Natural killer cell (primary cell): Measurements from ENCODE around the gene CGREF1. TPM values are rescaled to one million over a fixed set of nuclear protein-coding genes. Genes with fewer than 3 reads are reported as not detected.

Experiments
- ATAC-seq, 3 donors: fragments of 150-1000 bp in 2 of 3; fragments of 200-7000 bp in 1 of 3; cut with Tn5 transposase; 1 replicate in 1 of 3; 2 replicates in 2 of 3; pipeline ENCODE4 v1.10.0; 2021; ENCODE audit warnings: mild to moderate bottlenecking in 2 of 3, moderate library complexity in 2 of 3
- DNase-seq, 2 donors: peaks; one replicate each; pipeline versions ENCODE4 v3.0.0 to v3.0.0-alpha.2; 2013 to 2021; ENCODE audit warnings: mixed read lengths in 1 of 2
- H3K27ac ChIP-seq: one replicate; pipeline ENCODE4 v1.5.1; 2013; ENCODE audit warnings: mild to moderate bottlenecking, low read length
- H3K27me3 ChIP-seq: one replicate; pipeline ENCODE4 v1.6.1; 2013; ENCODE audit warnings: low read length; ENCODE audit not compliant: control insufficient read depth, insufficient read depth
- H3K36me3 ChIP-seq: one replicate; pipeline ENCODE4 v1.6.1; 2013; ENCODE audit warnings: low read length; ENCODE audit not compliant: control insufficient read depth, insufficient read depth
- H3K4me1 ChIP-seq: one replicate; pipeline ENCODE4 v1.6.1; 2013; ENCODE audit warnings: low read length; ENCODE audit not compliant: control insufficient read depth, insufficient read depth
- H3K4me3 ChIP-seq: one replicate; pipeline ENCODE4 v1.5.1; 2013; ENCODE audit warnings: low read length
- H3K9me3 ChIP-seq: one replicate; pipeline ENCODE4 v1.6.1; 2013; ENCODE audit warnings: low read length; ENCODE audit not compliant: control insufficient read depth, insufficient read depth
- H3K27ac Mint-ChIP-seq, 2 donors: one replicate each; pipeline ENCODE4 v1.8.0; 2022; ENCODE audit warnings: mild to moderate bottlenecking in 2 of 2, mixed read lengths in 2 of 2, moderate library complexity in 1 of 2
- H3K27me3 Mint-ChIP-seq, 2 donors: one replicate each; pipeline ENCODE4 v1.8.0; 2022; ENCODE audit warnings: low read depth in 2 of 2, mixed read lengths in 2 of 2
- H3K36me3 Mint-ChIP-seq: one replicate; pipeline ENCODE4 v1.8.0; 2022; ENCODE audit warnings: mixed read lengths
- H3K4me1 Mint-ChIP-seq, 2 donors: one replicate each; pipeline ENCODE4 v1.8.0; 2022; ENCODE audit warnings: mixed read lengths in 2 of 2
- H3K4me3 Mint-ChIP-seq: one replicate; pipeline ENCODE4 v1.8.0; 2022; ENCODE audit warnings: mild to moderate bottlenecking, moderate library complexity, mixed read lengths
- H3K9me3 Mint-ChIP-seq, 2 donors: one replicate each; pipeline ENCODE4 v1.8.0; 2022; ENCODE audit warnings: mixed read lengths in 2 of 2
- WGBS: methylation state at CpG from one replicate; pipeline ENCODE4 v1.1.7; 2013; ENCODE audit warnings: missing lambda C conversion rate; ENCODE audit not compliant: insufficient coverage; 5-methylcytosine and 5-hydroxymethylcytosine counted together
- intact Hi-C: fragments of 100-400 bp; cut with micrococcal nuclease; formaldehyde crosslinking; loops from one replicate; pipeline ENCODE4 v1.14.2; 2022
- total RNA-seq, 4 donors: library from RNA; stranded (reverse); fragments of 120-200 nt in 1 of 4; gene quantifications; one replicate each; pipeline versions ENCODE4 v1.2.3 to v1.2.4, GENCODE V29; 2013 to 2022
- TF ChIP-seq, protein P1 (sequence below): fragments of 200-600 bp; IDR thresholded peaks from one replicate; pipeline ENCODE4 v1.8.0; 2022; ENCODE audit warnings: antibody characterized with exemption

CGREF1 gene
- total RNA-seq, 3 donors from 2014 or later (not counting 1 experiment from before 2014, with no cell fraction given): not detected

DNA sequence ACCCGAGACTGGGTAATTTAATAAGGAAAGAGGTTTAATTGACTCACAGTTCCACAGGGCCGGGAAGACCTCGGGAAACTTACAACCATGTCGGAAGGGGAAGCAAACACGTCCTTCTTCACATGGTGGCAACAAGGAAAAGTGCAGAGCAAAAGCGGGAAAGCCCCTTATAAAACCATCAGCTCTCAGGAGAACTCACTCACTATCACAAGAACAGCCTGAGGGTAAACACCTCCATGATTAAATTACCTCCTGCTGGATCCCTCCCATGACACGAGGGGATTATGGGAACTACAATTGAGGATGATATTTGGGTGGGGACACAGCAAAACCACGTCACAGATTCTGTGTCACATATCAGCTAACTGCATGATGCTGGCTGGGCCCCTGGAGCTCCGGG is 41.3 kb upstream of the CGREF1 start:
- H3K4me3 ChIP-seq: no peak overlapping the region

DNA sequence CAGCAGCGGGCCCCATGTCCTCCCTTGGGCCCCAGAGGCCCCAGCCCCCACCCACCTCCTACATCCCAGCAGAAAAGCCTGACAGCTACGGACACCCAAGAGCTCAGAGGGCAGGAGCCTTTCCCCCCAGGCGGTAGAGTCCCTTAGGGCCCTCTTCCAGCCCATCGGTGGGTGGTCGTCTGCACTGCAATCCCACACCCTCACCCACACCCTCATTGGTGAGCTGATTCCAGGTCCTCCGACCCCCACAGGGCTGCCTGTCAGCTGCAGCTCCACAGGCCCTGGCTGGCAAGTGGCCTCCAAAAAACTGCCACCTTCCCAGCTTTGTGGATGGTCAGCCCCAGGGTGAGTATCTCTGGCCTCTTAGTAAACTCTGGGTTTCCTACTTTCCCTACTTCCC is 40.3 kb upstream of the CGREF1 start:
- Mint-ChIP-seq H3K9me3 (no peaks in the 10 kb centered on the region), H3K36me3 (no peaks in the 10 kb centered on the region), H3K27me3 (no peaks in the 10 kb centered on the region), H3K27ac (no peak overlapping the region), H3K4me1 (no peaks in the 10 kb centered on the region), H3K4me3 (no peak overlapping the region)
- DNase-seq (no peak), ATAC-seq (peak in 1 of 3 donors; percentile 12)
- intact Hi-C loops: no loop called here
- no peaks in the 10 kb centered on the region for H3K27me3 ChIP-seq
- no peak overlapping the region for H3K4me3 ChIP-seq
- TF ChIP-seq, protein P1, sequence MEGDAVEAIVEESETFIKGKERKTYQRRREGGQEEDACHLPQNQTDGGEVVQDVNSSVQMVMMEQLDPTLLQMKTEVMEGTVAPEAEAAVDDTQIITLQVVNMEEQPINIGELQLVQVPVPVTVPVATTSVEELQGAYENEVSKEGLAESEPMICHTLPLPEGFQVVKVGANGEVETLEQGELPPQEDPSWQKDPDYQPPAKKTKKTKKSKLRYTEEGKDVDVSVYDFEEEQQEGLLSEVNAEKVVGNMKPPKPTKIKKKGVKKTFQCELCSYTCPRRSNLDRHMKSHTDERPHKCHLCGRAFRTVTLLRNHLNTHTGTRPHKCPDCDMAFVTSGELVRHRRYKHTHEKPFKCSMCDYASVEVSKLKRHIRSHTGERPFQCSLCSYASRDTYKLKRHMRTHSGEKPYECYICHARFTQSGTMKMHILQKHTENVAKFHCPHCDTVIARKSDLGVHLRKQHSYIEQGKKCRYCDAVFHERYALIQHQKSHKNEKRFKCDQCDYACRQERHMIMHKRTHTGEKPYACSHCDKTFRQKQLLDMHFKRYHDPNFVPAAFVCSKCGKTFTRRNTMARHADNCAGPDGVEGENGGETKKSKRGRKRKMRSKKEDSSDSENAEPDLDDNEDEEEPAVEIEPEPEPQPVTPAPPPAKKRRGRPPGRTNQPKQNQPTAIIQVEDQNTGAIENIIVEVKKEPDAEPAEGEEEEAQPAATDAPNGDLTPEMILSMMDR: no peak
- no peaks in the 10 kb centered on the region for H3K9me3 ChIP-seq
- no peaks in the 10 kb centered on the region for H3K4me1 ChIP-seq
- no peak overlapping the region for H3K27ac ChIP-seq
- WGBS: 92% methylated on average over 6 of the region's 6 CpGs
- H3K36me3 ChIP-seq: no peaks in the 10 kb centered on the region

More for the DNA sequence above, 41.3 kb upstream of the CGREF1 start:
- no peaks in the 10 kb centered on the region for H3K27me3 ChIP-seq
- no peaks in the 10 kb centered on the region for H3K36me3 ChIP-seq
- H3K27ac ChIP-seq: no peak overlapping the region
- no peaks in the 10 kb centered on the region for H3K4me1 ChIP-seq
- no peaks in the 10 kb centered on the region for H3K4me1 Mint-ChIP-seq
- no peaks in the 10 kb centered on the region for H3K9me3 ChIP-seq
- H3K27ac Mint-ChIP-seq: no peak overlapping the region
- H3K27me3 Mint-ChIP-seq: no peaks in the 10 kb centered on the region
- ATAC-seq (no peak), DNase-seq (no peak)
- H3K36me3 Mint-ChIP-seq: no peaks in the 10 kb centered on the region
- intact Hi-C loops: no loop called here
- no peak overlapping the region for H3K4me3 Mint-ChIP-seq
- WGBS: 92% methylated on average over 8 of the region's 9 CpGs
- H3K9me3 Mint-ChIP-seq: no peaks in the 10 kb centered on the region
- TF ChIP-seq, protein P1: no peak

DNA sequence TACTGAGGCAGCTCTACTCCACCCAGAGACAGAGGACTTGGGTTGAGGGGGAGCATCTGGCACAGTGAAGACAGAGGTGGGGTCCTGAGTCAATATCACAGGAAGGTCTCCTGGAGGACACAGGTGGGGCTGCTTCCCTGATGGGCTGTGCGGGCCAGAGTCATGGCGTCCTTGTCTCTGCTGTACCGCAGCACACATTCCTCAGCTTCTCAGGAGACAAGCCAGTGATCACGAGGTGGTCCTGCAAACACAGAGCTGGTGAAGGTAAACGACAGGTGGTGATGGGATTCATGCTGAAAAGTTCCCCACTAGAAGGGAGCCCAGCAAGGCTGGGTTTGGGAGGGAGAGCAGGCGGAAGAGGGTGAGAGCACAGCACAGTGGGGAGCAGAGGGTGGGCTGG is 39.5 kb upstream of the CGREF1 start:
- H3K27ac Mint-ChIP-seq: no peak overlapping the region
- intact Hi-C loops: no loop called here
- DNase-seq (no peak), ATAC-seq (no peak)
- no peak overlapping the region for H3K27ac ChIP-seq
- no peaks in the 10 kb centered on the region for H3K36me3 Mint-ChIP-seq
- no peaks in the 10 kb centered on the region for H3K27me3 ChIP-seq
- H3K9me3 ChIP-seq: no peaks in the 10 kb centered on the region
- no peaks in the 10 kb centered on the region for H3K9me3 Mint-ChIP-seq
- H3K36me3 ChIP-seq: no peaks in the 10 kb centered on the region
- H3K4me3 Mint-ChIP-seq: no peak overlapping the region
- H3K4me1 Mint-ChIP-seq: no peaks in the 10 kb centered on the region
- WGBS: 90% methylated on average over 6 of the region's 6 CpGs
- no peak overlapping the region for H3K4me3 ChIP-seq
- TF ChIP-seq, protein P1: no peak
- H3K4me1 ChIP-seq: no peaks in the 10 kb centered on the region
- no peaks in the 10 kb centered on the region for H3K27me3 Mint-ChIP-seq

DNA sequence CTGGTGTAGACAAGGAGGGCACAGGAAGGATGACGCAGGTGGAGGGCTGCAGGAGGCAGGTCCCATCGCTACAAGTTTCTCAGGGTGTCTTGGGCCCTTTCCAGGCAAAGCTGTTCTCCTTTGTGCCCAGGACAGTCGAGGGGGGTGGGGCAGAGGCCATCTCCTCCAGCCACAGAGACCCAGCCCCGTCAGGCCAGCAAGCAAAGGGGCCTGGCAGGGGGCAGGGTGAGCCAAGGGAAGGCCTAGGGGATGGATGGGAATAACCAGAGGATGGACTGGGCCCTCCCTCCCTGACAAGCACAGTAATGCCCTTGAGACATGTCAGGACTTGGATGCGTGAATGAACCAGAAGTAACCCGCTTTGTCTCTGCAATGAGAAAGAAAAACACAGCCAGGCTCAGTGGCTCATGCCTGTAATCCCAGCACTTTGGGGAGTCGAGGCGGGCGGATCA is 36.2 kb upstream of the CGREF1 start:
- intact Hi-C loops: no loop called here
- 87% methylated on average over 9 of the region's 9 CpGs for WGBS

More for the DNA sequence above, 36.2 kb upstream of the CGREF1 start:
- H3K27ac Mint-ChIP-seq: no peak overlapping the region
- Histone ChIP-seq H3K27me3 (no peaks in the 10 kb centered on the region), H3K36me3 (no peaks in the 10 kb centered on the region), H3K9me3 (no peaks in the 10 kb centered on the region), H3K27ac (no peak overlapping the region), H3K4me3 (no peak overlapping the region), H3K4me1 (no peaks in the 10 kb centered on the region)
- H3K4me1 Mint-ChIP-seq: no peaks in the 10 kb centered on the region
- no peaks in the 10 kb centered on the region for H3K27me3 Mint-ChIP-seq
- H3K4me3 Mint-ChIP-seq: no peak overlapping the region
- DNase-seq (no peak), ATAC-seq (no peak)
- TF ChIP-seq, protein P1: no peak
- no peaks in the 10 kb centered on the region for H3K9me3 Mint-ChIP-seq
- no peaks in the 10 kb centered on the region for H3K36me3 Mint-ChIP-seq
